Neural progenitor cell (in vitro differentiated cells): ENCODE data around the gene SERBP1.

ENCODE experiments used
- EZH2 ChIP-seq: fragments of 200-600 bp; sonication (generic); IDR thresholded peaks from 2 replicates; pipeline ENCODE4 v1.6.1; 2017; ENCODE audit warnings: antibody characterized with exemption, mild to moderate bottlenecking, moderate library complexity
- EZH2phosphoT487 ChIP-seq: fragments of 200-600 bp; sonication (generic); IDR thresholded peaks from 2 replicates; pipeline ENCODE4 v1.6.1; 2017; ENCODE audit warnings: antibody characterized with exemption
- TF ChIP-seq, protein P1 (sequence below): fragments of 200-600 bp; sonication (generic); IDR thresholded peaks from 2 replicates; pipeline ENCODE4 v1.5.1; 2017; ENCODE audit warnings: antibody characterized with exemption, mild to moderate bottlenecking

DNA sequence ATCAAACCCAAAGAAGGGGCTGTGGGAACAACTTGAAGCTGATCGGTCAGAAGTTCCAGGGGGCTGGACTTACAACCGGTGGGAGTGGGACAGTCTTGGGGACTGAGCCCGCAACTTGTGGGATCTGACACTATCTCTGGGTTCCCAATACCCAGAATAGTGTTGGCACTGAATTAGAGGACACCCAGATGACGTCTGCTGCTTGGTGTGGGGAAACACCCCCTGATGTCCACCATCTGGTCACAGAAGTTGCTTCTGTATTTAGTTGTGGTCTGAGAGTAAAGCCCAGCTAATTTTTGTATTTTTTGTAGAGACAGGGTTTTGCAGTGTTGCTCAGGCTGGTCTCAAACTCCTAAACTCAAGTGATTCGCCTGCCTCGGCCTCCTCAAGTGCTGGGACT lies 28.8 kb downstream of the SERBP1 start:
- TF ChIP-seq, protein P1, sequence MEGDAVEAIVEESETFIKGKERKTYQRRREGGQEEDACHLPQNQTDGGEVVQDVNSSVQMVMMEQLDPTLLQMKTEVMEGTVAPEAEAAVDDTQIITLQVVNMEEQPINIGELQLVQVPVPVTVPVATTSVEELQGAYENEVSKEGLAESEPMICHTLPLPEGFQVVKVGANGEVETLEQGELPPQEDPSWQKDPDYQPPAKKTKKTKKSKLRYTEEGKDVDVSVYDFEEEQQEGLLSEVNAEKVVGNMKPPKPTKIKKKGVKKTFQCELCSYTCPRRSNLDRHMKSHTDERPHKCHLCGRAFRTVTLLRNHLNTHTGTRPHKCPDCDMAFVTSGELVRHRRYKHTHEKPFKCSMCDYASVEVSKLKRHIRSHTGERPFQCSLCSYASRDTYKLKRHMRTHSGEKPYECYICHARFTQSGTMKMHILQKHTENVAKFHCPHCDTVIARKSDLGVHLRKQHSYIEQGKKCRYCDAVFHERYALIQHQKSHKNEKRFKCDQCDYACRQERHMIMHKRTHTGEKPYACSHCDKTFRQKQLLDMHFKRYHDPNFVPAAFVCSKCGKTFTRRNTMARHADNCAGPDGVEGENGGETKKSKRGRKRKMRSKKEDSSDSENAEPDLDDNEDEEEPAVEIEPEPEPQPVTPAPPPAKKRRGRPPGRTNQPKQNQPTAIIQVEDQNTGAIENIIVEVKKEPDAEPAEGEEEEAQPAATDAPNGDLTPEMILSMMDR, result no peak
- TF ChIP-seq EZH2 (no peak), EZH2phosphoT487 (no peak)
